RPMI8226 (cell line): Measurements from ENCODE around the gene BEAN1.
A peak's percentile ranks its signal among the peaks of the same experiment; 100 is the strongest.

Experiments used
- DNase-seq: peaks from one replicate; pipeline ENCODE4 v3.0.0-alpha.2; 2015

BEAN1 gene

DNA sequence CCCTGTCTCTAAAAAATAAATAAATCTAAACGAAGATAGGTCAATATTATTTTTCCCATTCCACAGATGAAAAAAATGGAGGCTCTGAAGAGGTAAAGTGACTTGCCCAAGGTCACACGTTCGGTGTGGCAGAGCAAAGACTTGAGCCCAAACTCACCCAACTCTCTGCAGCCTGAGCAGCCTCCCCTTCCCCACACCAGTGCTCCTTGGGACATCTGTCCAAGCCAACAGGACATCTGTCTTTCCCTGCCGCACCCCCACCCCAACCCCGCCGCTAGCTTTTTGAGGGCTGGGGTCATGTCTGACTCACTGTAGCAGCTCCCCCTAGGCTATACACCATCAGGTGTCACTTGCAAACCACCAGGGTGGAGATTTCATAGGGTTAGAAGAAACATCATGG, 5.2 kb upstream of the BEAN1 start:
- DNase-seq, result no peak

DNA sequence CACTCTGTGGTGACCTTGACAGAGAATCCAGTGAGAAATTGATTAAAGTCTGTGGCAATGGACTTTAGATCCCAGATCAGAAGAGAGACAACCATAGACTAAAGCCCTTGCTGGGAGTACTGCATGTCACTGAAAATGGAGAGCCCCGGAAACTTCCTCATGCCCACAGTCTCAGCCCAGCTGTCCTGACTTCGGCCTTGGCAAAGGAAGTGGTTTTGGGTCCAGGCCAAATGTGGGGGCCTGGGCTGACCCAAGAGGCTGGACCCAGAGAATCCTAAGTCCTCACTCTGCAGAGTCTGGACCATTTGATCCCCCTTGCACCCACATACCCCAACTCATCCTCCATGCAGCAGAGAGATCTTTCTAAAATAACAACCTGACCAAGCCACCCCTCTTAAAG, 4.7 kb upstream of the BEAN1 start:
- DNase-seq, result no peak

DNA sequence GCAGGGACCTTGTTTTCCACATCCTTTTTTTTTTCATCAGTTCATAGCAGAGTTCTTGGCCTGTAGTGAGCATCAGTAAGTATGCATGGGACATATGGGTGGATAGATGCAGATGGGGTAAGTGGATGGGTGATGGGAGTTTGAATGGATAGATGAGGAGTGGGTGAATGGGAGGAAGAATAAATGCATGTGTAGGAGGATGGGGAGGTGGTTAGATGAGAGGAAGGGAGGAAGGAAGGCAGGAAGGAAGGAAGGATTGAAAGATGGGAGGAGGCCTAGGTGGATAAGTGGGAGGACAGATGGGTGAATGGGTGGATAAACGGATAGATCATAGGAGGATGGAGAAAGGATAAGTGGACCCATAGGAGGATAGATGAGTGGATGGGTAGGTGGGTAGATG, 3.9 kb upstream of the BEAN1 start:
- no peak for DNase-seq

GRCh38 chr16:66425651-66426050, 1.4 kb upstream of the BEAN1 start:
- no peak for DNase-seq

DNA sequence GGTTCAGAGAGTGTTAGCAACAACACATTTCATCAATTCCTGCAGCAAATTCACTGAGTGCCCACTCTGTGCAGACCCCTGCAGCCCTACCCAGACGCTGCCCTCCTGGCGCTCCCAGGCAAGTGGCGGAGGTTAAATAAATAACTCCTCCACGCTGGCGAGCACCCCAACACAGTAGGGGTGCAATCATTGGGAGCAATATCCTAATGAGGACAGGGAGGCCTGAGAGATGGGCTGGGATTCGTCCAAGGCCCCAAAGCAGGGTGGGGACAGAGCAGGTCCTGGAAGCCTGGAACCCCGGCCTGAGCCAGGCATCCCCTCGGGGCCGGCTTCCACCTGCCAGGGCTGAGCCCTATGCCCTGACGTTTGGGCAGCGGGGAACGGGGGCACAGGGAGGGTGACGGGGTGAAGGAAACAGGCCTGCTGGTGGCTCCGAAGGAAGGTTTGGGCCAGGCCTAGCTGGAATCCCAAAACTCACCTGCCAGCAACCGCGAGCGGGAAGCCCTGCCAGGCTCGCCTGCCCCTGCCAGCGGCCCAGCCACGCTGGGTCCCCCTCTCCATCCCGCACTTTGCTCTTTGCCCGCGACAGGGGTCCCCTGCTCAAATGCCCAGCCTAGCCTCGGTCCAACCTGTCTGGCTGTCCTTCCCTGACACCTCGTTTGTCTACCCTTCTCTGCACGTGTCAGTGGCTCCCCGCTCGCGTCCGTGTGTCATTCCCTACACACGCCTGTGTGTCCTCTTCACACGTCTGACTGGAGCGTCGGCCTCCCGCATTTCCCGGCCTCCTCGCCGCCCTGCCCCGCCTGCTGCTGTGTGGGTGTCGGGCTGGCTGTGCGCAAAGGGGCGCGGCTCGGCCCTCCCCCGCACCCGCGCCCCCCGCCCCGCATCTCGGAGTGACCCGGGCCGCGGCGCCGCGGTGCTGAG, 721 bp upstream of the BEAN1 start:
- DNase-seq, result no peak

DNA sequence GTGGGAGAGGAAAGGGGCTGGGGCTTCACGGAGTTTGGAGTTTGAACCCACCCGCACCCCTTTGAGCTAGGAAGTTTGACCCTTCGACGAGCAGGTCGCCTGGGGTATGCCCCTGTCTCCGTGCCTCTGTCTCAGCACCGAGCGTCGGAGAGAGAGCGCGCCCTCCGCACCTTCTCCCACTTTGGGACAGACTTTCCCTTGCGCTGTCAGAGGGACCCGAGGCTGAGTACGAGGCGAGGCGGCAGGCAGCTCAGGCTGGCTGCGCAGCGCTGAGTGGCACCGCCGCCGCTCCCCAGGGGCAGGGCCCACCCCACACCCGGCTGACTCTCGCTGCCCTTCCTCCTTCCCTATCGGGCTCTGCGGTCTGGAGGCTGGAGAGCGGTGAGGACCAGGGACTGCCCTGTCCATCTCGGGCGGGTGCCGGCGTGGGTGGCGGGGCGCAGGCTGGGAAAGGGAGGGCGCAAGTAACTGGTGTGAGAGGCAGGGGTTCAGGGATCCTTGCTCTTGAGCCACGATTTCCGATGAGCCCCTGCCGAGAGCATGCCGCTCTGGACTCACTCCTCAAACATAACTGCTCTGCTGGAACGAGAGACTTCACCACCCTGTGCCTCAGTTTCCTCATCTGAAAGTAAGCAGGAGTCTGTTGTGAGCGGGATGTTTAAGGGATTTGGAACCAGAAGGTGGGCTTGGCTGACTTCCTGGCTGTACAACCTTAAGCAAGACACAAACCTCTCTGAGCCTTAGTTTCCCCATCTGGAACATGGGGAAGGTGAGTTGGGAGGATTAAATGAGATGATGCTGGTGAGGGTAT, 981 bp downstream of the BEAN1 start:
- DNase-seq, result no peak

GRCh38 chr16:66428682-66429251, 1.7 kb downstream of the BEAN1 start:
- DNase-seq, result no peak

DNA sequence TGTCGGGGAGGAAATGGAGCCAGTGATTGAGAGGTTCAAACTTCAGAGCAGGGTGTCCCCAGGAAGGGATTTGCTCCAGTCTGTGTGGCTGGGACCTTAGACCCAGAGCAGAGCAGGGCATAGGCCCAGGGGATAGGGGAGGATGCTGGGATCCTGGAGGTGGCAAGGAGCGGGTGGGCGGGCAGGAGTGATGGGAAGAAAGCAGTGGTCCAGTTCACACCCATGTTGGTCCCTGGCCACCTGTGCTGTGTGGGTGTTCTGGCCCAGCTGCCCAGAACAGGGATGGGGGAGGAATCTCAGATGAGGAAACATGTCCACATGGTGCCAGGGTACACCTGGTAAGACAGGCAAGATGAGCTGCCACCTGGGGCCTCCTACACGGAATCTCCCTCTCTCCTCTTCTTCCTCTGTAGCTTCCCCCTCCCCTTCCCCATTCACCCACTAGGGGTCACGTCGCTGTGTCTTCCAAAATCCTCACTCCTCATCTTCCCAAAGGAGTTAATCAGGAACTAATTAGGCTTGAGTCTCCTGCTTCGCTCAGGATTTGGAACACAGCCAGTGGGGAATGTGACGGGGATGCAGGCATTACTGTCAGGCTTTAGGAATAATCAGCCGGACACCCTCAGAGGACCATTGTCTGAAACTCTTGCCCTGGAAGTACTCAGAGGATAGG, 2.3 kb downstream of the BEAN1 start:
- no peak for DNase-seq

DNA sequence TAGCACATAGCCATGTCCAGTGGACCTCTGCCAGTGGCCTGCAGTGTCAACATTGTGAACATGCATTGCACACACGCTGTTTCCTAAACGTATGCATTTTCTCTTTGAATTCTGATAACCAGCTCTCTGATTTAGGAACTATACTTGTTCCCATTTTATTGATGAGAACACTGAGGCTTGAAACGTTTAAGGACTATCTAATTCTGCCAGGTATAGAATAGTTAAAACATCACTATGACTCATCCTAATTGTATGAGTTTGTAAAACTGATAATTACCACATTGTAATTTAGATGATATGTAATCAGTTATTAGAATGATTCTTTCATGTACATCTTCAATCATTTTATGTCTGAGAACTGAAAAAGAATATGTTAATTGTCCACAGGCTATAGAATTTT, 3.1 kb downstream of the BEAN1 start:
- no peak for DNase-seq

- DNase-seq, result no peak
Observed at GRCh38 chr16:66431760-66432159, 4.7 kb downstream of the BEAN1 start.

- DNase-seq, result no peak
Observed at GRCh38 chr16:66432429-66432828, 5.3 kb downstream of the BEAN1 start.

GRCh38 chr16:66434619-66435430, 7.7 kb downstream of the BEAN1 start:
- DNase-seq, result peak; percentile 47

GRCh38 chr16:66435896-66436295, 8.8 kb downstream of the BEAN1 start:
- DNase-seq, result peak; percentile 79

DNA sequence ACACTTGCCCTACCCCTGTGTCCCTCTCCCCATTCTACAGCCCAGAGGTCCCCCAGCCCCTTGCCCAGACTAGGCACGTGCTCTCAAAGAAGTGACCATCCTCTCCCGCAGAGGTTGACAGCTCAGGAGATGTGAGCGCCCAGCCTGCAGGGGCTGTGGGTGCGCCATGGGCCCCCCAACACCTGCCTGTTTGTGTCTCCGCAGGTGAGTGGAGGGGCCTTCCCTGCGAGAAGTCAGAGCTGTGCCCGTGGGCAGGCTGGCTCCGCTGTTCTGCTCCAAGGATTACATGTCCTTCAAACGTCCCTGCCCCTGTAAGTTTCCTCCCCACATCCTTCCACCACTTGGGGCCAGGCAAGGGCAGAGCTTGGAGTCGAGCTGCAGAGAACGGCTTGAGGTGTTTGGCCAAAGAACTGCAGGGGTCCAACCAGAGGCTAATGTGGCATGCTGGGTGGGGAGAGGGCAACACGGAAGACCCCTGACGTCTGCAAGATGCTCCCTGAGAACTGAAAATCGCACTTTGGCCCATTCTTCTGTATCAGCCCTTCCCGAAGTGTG, 10.4 kb downstream of the BEAN1 start:
- DNase-seq, result no peak

DNA sequence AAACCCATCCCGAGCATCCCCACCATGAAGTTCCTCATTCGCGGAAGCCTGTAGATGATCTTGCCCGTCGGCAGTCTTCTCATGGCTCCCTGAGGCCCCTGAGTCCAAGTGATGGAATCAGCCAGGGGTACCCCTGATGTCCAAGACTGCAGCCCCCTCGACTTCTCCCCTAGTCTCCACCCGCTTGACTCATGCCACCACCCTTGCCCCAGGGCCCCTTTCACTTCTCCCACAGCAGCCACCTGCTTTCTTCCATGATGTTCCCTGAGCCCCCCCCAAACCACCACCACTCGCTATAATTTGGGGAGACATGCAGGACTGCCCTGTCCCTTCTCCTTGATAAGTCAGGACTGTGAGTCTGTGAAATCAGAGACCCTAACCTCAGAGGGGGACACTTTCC, 11.4 kb downstream of the BEAN1 start:
- no peak for DNase-seq

DNA sequence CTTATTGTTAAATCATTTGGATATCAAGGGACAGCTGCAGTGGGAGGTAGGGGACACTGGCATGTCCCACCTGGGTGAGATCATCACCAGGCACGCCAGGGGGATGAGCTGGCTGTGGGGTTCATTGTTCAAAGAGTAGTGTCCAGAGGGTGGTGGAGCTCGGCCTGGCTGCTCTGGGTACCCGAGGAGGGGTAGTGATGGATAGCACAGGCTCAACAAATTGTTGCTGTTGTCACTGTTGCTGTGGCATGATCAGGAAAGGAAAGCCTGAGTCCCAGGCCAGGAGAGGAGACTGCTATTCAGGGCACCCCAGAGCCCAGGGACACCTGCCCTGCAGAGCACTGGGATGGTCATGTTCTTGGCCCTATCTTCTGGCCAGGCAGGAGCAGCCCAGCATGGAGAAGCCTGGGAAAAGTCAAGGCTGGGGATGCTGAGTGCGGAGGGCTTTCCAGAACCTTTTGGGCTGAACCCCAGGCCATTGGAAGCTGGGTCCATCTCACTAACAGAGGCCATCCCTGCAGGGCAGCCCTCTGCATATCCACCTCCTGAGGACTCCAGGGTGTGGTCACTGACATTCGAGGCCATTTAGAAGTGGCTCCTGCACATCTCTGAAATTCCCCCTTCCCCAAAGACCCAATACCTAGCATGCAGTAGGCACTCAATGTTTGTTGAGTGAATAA, 12.1 kb downstream of the BEAN1 start:
- DNase-seq, result no peak

GRCh38 chr16:66440271-66440802, 13.2 kb downstream of the BEAN1 start:
- no peak for DNase-seq

GRCh38 chr16:66440970-66441369, 13.9 kb downstream of the BEAN1 start:
- DNase-seq, result no peak

DNA sequence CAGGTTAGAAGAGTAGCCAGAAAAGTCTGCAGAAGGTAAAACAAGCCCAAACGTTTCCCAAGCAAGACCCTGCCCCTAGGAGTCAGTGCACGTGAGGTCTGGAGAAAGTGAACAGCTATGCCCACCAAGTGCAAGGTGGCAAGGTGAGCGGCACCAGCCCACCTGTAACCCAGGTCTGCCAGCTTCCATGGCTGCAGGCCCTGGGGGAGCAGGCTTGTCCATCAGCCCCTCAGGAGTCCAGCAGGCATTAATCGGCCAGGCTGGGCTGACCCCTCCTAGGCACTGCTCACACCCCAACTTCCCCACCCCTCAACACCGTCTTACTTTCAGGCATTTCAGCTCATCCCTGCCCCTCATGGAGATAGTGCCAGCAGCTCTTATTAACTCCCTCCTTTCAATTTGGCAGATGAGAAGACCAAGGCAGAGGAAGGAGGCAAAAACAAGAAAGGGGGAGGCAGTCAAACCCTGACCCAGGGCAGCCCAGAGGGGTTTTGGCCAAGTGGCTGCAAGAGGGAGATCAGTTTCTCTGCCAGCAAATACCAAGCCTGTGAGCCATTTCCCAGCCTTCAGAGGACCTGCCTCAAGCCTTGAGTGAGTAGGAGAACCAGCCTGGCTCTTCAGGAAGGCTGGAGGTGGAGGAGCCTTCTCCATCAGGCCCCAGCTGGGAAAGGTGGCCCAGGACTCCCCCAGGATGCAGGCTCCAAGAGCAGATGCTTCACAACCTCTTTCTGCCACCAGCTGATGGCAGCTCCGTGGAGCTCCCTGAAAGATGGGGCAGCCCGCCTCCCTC, 14.7 kb downstream of the BEAN1 start:
- DNase-seq, result no peak
